Testis (tissue), 2 donors: Measurements from ENCODE around the gene FANCD2OS.

ENCODE experiments used
- CTCF ChIP-seq, 3 experiments: fragments of 450-650 bp in 2 of 3; fragments of 200-600 bp in 1 of 3; sonication (generic) in 1 of 3; IDR thresholded peaks; one replicate each; pipeline ENCODE4 v1.5.1; 2016 to 2019; ENCODE audit warnings: antibody characterized with exemption in 3 of 3, mild to moderate bottlenecking in 2 of 3, moderate library complexity in 1 of 3
- POLR2A ChIP-seq: fragments of 450-650 bp; IDR thresholded peaks from one replicate; pipeline ENCODE4 v1.6.1; 2017; ENCODE audit warnings: antibody characterized with exemption, mild to moderate bottlenecking, moderate library complexity

GRCh38 chr3:10093678-10094077 is 14.4 kb downstream of the FANCD2OS start:
- TF ChIP-seq CTCF (IDR thresholded peaks at IDR 0.05) (no peak), POLR2A (no peak)
